ENCODE data around the gene TMEM168.

DNA sequence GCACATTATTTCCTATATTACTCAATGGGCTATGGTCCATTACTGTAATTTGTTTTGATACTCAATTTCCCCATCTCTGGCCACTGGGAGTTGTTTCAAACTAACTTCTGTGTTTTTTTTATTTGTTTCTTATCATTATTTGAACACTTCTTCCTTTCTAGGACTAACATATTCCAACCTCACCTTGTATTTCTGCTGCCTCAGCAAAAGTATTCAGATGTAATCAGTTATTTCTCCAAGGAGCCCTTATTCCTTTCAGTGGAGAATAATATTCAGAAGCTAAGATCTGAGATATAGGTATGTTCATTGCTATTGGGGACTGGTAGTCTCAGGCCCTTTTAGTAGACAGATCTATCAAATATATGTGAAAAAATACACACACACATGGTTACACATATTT, 36.9 kb downstream of the TMEM168 start:
- TF ChIP-seq, protein P1, sequence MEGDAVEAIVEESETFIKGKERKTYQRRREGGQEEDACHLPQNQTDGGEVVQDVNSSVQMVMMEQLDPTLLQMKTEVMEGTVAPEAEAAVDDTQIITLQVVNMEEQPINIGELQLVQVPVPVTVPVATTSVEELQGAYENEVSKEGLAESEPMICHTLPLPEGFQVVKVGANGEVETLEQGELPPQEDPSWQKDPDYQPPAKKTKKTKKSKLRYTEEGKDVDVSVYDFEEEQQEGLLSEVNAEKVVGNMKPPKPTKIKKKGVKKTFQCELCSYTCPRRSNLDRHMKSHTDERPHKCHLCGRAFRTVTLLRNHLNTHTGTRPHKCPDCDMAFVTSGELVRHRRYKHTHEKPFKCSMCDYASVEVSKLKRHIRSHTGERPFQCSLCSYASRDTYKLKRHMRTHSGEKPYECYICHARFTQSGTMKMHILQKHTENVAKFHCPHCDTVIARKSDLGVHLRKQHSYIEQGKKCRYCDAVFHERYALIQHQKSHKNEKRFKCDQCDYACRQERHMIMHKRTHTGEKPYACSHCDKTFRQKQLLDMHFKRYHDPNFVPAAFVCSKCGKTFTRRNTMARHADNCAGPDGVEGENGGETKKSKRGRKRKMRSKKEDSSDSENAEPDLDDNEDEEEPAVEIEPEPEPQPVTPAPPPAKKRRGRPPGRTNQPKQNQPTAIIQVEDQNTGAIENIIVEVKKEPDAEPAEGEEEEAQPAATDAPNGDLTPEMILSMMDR (IDR thresholded peaks at IDR 0.05), result no peak
- TF ChIP-seq POLR2A (IDR thresholded peaks at IDR 0.05), result no peak

Data from right lobe of liver (tissue), 4 donors.